IPS-11a (cell line): ENCODE measurements around the gene TAAR1.
"Not testable (repeated sequence)": the region's sequence is repeated elsewhere in the genome, so short reads cannot be mapped to it uniquely, and the experiment has no call there.

Source experiments
- H3K4me3 ChIP-seq: one replicate; pipeline ENCODE4 v1.5.1; 2013; ENCODE audit warnings: low read depth, low read length, control low read depth

The TAAR1 gene, protein sequence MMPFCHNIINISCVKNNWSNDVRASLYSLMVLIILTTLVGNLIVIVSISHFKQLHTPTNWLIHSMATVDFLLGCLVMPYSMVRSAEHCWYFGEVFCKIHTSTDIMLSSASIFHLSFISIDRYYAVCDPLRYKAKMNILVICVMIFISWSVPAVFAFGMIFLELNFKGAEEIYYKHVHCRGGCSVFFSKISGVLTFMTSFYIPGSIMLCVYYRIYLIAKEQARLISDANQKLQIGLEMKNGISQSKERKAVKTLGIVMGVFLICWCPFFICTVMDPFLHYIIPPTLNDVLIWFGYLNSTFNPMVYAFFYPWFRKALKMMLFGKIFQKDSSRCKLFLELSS

DNA sequence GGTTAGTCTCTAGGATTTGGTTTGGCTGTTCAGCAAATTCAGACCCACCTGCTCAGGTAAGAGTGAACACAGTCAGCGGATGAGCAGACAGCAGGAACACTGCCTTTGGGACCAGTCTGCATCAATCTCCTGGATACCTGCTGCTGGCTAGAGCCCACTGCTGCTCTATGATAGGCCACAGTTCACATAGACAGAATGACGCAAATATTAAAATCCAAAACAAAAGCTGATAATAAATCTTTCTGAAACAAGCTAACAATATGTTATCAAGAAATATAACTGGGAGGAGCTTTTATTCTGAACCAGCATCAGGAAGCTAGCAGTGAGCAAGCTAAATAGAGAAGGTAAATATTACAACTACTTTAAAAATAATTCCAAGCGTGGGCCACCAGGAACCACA is at the start of gene TAAR1:
TAAR1 (minus strand) TSS at position 101 of the 400 bp plus-strand sequence. CDS start 13,179 bp downstream, outside the sequence.
- no peak within 1 kb of the TSS for H3K4me3 ChIP-seq

DNA sequence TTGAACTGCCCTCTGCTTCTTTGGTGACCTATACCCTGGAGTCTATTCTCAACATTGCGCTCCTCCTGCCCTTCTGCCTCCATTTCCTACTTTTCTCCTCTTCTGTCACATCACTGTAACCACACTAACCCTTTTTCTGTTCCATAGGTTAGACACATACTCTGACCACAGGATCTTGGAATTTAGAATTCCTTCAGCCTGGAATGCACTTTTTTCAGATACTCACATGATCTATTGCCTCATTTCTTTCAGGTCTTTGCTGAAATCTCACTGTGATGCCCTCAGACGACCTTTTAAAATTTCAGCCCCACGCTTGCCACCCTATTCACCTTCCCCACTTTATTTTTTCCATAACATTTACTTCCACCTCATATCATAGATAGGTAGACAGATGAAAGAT is 49.8 kb upstream of the TAAR1 start:
- no peak overlapping the region for H3K4me3 ChIP-seq

DNA sequence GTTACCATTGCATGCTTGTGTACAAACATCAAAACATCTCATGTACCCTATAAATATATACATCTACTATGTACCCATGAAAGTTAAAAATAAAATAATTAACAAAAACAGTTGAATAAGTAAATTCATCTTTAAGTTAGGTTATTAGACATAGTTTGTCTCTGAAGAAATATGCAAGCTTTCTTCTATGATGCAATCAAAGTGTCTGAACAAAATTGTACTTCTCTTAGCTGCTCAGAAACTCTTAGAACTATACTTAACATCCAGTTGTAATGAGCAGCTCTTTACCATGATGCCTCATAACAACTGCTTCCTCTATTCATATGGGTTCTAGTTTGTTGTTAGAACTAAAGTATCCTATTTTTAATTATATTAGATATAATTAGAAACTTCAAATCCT is 49.0 kb upstream of the TAAR1 start:
- no peak overlapping the region for H3K4me3 ChIP-seq

DNA sequence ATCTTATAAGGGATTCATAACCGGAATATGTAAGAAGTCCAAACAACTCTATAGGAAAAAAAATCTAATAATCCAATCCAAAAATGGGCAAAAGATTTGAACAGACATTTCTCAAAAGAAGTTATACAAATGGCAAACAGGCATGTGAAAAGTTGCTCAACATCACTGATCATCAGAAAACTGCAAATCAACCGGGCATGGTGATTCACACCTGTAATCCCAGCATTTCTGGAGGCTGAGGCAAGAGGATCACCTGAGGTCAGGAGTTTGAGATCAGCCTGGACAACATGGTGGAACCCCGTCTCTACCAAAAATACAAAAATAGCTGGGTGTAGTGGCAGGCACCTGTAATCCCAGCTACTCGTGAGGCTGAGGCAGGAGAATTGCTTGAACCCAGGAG is 47.8 kb upstream of the TAAR1 start:
- H3K4me3 ChIP-seq, result not testable (repeated sequence)

DNA sequence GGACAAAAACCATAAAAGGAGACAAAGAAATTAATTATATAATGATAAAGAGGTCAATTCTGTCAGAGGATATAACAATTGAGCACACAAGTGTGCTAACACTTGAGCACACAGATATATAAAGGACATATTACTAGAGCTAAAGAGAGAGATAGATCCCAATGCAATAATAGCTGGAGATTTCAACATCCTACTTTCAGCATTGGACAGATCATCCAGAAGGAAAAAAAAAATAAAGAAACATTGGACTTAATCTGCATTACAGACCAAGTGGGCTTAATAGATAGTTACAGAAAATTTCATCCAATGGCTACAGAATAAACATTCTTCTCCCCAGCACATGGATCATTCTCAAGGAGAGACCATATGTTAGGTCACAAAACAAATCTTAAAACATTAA is 45.0 kb upstream of the TAAR1 start:
- H3K4me3 ChIP-seq, result no peak overlapping the region

DNA sequence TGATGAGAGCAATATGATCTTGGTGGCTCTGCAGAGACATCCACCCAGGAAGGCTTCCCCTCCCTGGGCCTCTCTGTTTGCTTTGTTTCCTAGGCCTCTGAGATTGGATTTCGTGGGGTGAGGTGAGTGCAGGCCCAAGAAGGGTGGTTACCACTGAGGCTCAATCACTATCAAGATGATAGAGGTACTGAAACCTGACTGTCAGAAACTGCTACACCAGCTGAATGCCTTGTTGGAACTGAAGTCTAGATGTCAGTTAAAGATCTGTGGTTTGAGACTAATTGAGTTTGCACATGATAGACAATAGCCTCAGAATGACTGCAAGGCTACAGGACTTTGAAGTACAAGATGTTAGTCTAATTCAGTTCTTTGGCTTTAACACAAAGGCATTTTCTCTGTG is 39.6 kb upstream of the TAAR1 start:
- no peak overlapping the region for H3K4me3 ChIP-seq

DNA sequence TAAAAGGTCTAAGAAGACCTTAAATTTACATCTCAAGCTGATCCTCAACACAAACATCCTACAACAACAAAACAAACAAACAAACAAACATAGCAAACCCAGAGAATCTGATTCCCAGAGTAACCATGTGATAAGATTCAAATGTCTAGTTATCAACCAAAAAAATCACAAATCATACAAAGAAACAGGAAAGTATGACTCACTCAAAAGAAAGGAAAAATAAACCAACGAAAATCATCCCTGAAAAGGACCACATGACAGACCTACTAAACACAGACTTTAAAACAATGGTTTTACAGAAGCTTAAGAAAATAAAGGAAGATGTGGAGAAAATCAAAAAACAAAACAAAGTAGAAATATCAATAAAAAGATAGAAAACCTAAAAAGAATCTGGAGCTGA is 36.8 kb upstream of the TAAR1 start:
- no peak overlapping the region for H3K4me3 ChIP-seq

DNA sequence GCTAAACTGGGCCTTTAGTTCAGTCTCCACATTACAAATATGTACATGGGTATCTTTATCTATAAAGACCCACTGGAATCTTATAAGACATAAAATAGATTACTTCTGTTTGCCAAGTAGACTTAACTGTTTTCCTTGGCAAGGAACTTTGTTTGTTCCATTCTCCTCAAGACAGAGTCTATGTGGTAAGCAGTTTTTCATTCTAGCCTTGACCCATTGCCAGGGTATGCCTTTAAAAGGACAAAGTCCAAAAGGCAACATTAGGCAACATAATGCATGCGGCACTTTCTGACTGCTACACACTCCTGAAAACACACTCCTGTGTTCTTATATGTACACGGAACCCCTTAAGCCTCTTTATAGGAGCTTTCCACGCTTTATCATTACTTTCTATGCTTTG is 34.5 kb upstream of the TAAR1 start:
- H3K4me3 ChIP-seq, result no peak overlapping the region

DNA sequence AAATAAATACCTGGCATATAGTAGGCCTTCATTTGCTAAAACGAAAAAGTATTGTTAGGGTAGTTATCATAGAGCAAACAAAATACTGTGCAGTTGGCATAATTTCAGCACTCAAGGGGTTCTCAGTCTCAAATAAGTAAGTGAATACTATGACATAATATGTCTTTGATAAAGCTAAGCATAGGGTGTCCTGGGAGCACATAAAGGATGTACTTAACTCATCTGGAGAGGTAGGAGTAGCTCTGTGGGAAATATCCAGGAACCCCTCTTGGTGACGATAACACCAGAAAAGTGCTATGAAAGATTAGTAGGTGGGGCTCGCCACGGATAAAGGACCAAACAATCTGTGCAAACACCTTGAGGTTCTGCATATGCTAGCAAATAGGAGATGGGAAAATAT is 31.7 kb upstream of the TAAR1 start:
- no peak overlapping the region for H3K4me3 ChIP-seq

DNA sequence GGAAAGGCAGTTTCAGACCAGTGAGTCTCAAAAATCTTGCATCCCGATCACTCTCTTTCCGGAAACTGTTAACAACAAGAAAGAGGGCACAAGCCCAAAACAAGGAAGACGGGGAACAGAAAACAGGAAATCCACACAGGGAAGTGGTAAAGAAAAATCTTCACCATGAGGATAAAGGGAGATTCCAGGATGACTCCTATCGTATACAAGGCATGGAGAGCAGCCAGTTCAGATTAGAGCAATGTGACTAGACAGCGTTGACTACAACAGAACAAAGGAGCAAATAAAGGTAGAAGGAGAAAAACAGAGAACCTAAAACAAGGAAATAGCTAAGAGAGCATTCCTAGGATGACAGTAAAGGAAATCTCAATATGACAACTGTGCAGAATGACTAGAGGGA is 28.3 kb upstream of the TAAR1 start:
- no peak overlapping the region for H3K4me3 ChIP-seq

DNA sequence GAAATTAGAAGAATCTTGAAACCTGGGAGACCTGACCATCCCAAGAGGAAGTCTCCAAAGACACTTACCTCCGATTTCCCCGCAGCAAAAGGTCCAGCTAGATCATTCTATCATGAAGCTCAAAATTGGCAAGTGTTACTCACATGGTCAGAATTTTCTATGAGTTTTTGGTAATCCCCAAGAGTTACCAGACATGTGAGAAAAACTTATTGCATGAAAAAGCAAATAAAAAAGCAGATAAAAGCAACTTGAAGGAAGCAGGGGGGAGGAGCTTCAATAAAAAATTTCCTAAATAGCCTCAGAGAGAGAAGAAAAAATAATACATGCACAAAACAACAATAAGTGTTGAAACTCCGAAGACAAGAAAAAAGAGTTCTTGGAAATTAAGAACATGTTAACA is 27.5 kb upstream of the TAAR1 start:
- no peak overlapping the region for H3K4me3 ChIP-seq

DNA sequence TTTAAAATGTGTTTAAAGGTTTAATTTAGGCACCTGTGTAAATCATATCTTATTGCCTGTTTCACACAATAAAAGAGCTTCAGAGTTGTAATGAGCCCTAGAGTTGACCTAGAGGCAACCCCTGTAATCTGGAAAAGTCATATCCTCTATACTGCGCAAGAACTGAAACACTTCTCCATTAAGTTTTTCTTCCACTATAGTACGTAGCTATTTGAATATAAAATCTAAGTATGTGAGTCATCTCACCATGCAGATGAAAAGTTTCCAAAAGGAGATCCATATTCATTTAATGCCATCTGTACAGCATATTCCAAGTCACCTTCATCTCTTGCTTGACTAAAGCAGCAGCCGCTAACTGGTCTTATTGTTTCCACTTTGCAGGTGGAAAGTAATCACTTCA is 26.0 kb upstream of the TAAR1 start:
- H3K4me3 ChIP-seq, result no peak overlapping the region

DNA sequence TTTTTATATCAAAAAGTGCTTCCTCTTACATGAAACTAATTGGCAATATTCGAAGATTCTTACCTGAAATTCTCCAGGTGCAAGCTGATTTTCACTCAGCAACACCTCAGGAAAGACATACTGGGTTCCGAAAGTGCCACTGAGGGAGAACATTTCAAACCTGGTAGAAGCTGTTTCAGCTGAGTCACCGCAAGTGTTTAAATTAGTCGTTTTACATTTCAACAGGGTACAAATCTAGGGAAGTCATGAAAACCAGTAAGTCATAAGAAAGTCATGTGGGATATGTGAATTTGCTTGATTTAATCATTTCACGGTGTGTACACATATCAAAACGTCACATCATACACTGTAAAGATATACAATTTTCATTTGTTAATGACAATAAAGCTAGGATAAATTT is 25.3 kb upstream of the TAAR1 start:
- no peak overlapping the region for H3K4me3 ChIP-seq

DNA sequence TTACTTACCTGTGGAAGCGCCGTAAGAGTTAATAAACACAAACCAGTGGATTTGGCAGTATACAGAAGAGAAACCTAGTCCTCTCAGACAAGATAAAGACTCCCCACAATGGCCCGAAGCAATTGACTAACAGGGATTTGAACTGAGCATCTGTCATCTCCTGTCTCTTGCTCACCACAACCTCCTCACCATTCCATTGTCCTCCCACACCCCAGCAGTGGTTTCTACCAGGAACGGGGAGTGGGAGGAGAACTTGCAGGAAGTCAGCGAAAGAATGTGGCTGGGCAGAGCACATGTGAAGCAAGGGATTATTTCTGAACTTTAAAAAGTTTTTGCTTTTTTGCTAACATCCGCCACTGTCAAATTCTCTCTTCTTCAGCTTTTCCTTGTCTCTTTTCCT is 24.6 kb upstream of the TAAR1 start:
- no peak overlapping the region for H3K4me3 ChIP-seq

DNA sequence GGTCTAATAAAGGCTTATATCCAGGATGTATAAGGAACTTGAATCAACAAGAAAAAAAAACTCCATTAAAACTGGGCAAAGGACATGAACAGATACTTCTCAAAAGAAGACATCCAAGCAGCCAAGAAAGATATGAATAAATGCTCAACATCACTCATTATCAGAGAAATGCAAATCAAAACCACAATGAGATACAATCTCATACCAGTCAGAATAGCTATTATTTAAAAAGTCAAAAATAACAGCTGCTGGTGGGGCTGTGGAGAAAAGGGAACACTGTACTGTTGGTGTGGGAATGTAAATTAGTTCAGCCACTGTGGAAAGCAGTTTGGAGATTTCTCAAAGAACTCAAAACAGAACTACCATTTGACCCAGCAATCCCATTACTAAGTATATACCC is 20.1 kb upstream of the TAAR1 start:
- not testable (repeated sequence) for H3K4me3 ChIP-seq

DNA sequence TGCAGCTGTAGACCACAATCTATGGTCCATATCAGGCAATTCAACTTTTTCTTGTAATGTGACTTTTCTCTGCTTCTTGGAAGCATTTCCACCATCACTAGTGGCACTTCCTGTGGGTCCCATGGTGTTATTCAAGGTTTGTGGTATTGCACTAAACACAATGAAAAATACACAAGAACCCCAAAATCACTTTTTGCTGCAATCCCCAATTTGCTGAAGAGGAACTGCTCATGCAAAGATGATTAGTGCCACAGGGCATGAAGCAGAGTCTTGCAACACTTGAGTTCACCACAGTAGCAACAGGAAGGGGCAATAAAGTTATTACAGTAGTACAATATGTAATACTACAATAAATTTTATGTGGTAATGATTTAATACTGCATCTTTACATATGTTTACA is 16.8 kb upstream of the TAAR1 start:
- no peak overlapping the region for H3K4me3 ChIP-seq

DNA sequence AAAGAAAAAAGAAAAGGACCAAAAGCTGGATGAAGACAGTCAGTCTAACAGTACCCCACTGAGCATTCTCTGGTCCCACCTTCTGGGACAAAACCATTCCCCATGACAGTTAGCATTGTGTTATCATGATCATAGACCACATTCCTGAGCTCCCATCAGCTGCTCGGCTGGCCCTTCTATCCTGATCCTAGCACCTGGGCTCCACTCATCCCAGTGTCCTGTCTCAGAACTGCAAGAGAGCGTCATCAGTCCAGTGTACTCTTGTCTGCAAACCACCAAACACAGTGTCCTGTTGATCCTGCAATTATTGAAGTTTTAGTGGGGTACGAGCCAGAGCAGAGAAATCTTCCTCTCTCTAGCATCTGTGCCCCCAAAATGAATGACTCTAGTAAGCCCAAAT is 16.0 kb upstream of the TAAR1 start:
- no peak overlapping the region for H3K4me3 ChIP-seq

DNA sequence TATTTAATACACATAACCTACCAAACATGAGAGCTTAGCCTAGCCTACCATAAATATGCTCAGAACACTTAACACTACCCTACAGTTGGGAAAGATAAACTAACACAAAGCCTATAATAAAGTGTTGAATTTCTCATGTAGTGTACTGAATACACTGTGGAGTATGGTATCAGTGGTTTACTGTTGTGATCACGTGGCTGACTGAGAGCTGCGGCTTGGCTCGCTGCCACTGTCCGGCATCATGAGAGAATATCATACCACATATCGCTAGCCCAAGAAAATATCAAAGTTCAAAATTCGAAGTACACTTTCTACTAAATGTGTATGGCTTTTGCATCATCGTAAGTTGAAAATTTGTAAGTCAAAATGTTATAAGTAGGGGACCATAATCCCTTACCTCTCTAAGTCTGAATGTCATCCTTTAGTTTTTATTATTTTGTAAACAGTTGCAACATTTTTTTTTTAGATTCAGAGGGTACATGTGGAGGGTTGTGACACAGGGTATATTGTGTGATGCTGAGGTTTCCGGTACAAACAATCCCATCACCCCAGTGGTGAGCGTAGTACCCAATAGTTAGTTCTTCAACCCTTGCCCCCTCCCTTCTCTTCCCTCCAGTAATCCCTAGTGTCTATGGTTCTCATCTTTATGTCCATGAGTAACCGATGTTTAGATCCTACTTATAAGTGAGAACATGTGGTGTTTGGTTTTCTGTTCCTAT is 14.6 kb upstream of the TAAR1 start:
- no peak overlapping the region for H3K4me3 ChIP-seq

DNA sequence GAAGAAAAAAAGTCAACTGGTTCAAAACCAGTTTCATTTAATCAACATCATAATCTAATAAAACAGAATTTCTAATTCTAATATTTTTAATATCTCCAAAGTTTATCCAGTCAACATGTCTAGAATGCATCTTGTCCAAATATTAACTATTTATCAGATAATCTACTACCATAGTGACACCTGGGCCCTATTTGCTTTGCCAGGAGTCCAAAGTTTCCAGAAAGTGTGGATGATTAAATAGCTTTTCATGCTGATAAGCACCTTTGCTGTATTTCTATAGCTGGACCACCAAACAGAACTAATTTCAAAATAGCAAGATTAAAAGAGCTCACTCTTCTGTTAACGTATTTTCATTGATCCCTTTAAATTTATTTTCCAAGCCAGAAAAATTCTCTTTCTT is 12.3 kb upstream of the TAAR1 start:
- H3K4me3 ChIP-seq, result no peak overlapping the region

DNA sequence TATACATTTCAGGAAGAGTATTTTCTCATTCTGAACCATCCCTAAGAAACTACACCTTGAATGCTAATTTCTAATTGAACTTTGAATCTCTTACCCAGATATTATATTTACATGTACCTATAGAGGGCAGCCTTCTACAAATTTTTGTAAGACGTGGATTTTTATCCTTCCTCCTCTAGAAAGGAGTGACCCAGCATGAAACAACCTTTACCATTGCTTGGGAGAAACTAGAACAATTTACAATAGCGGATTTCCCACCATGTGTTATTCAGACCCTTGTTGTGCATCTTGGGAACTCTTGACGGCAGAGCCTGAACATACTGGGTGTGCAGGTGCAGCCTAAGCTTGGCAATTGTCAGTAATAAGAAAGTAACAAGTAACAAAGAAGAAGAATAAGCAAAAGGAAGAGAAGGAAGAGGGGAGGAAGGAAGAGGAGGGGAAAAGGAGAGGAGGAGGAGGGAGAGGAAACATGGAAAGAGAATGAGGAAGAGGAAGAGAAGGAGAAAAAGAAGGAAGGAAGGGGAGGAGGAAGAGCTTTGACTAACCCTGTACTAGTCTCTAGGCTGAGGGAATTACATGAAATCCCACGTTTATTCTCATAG is 10.8 kb upstream of the TAAR1 start:
- H3K4me3 ChIP-seq, result no peak overlapping the region

DNA sequence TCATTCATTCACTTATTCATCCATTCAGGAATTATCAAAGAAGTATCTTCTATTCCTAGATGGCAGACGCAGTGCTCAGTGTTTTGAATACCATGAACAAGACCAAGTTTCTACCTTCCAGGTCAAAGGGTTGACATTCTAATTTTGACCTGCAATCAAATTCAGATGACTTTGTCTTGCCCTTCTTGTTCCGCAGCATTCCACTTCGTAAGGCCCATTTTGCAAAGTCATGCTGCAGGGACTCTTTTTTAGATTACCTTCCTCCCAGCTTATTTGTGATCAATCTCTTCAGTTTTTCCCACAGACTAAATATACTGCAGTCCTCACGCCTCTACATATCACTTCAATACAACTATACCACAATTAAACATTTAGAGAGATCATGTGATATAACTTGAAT is 7.1 kb upstream of the TAAR1 start:
- no peak overlapping the region for H3K4me3 ChIP-seq

DNA sequence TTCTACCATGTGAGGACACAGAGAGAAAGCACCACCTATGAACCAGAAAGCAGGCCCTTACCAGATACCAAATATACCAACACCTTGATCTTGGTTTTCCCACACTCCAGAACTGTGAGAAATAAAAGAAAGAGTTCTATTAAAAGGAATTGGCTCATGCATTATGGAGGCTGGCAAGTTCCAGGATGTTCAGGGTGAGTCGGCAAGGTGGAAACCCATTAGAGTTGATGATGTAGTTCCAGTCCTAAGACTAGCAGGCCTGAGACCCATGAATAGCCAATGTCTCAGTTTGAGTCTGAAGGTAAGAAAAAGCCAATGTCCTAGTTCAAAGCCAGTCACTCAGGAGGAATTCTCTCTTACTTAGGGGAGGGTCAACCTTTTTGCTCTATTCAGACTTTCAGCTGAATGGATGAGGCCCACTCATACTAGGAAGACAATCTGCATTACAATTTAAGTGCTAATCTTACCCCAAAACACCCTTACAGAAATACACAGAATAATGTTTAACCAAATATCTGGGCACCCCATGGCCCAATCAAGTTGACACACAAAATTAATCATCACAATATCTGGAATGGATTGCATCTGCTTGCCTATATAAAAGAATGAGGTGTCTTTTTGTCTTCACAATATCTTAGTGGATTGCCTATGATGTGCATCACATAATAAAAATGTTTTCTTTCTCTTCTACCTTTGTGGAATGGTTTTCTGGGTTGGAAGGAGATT is 5.5 kb upstream of the TAAR1 start:
- H3K4me3 ChIP-seq, result no peak overlapping the region
